ENCODE data around the gene TRAPPC8. TPM values are rescaled to one million over a fixed set of nuclear protein-coding genes. Genes with fewer than 3 reads are reported as not detected.

Gene TRAPPC8
- total RNA-seq, 4 donors from 2014 or later: 15.5 to 38.1 (median 31.2) TPM

GRCh38 chr18:31980863-31981262 lies 37.9 kb upstream of the TRAPPC8 start:
- no peak overlapping the region for H3K4me3 ChIP-seq
- H3K36me3 ChIP-seq: no peaks in the 10 kb centered on the region
- intact Hi-C loops (cut with DNase I): no loop called here
- no peaks in the 10 kb centered on the region for H3K27me3 ChIP-seq
- H3K4me1 ChIP-seq: no peaks in the 10 kb centered on the region
- no peak for DNase-seq
- no peak for TF ChIP-seq CTCF (IDR thresholded peaks at IDR 0.05)
- TF ChIP-seq POLR2A (IDR thresholded peaks at IDR 0.05): no peak
- peaks cover 7 to 18% (median 12%) of the 10 kb centered on the region in 3 donors for H3K9me3 ChIP-seq
- no peak overlapping the region for H3K27ac ChIP-seq

GRCh38 chr18:31979714-31980113 lies 36.8 kb upstream of the TRAPPC8 start:
- Histone ChIP-seq H3K27ac (no peak overlapping the region), H3K9me3 (peaks cover 7 to 25% (median 16%) of the 10 kb centered on the region in 3 donors), H3K36me3 (no peaks in the 10 kb centered on the region), H3K4me1 (no peaks in the 10 kb centered on the region), H3K27me3 (no peaks in the 10 kb centered on the region), H3K4me3 (no peak overlapping the region)
- no peak for TF ChIP-seq POLR2A (IDR thresholded peaks at IDR 0.05)
- no peak for TF ChIP-seq CTCF (IDR thresholded peaks at IDR 0.05)
- intact Hi-C loops (cut with DNase I): no loop called here
- DNase-seq: no peak
- 78 to 90% methylated on average over 2 of the region's 2 CpGs for WGBS, 2 donors

- intact Hi-C loops (cut with DNase I): no loop called here
- TF ChIP-seq CTCF (IDR thresholded peaks at IDR 0.05): no peak
- no peak for TF ChIP-seq POLR2A (IDR thresholded peaks at IDR 0.05)
Observed at GRCh38 chr18:31978616-31979015, 35.7 kb upstream of the TRAPPC8 start.

GRCh38 chr18:31977270-31977872 lies 34.4 kb upstream of the TRAPPC8 start:
- no peak for DNase-seq
- H3K36me3 ChIP-seq: no peaks in the 10 kb centered on the region
- intact Hi-C loops (cut with DNase I): no loop called here
- TF ChIP-seq CTCF (IDR thresholded peaks at IDR 0.05) (peak in 5 of 6 experiments; percentile 41 to 56 (median 45)), POLR2A (IDR thresholded peaks at IDR 0.05) (no peak)
- no peaks in the 10 kb centered on the region for H3K27me3 ChIP-seq
- H3K9me3 ChIP-seq: peaks cover 7 to 49% (median 36%) of the 10 kb centered on the region in 3 donors
- no peak overlapping the region for H3K4me3 ChIP-seq
- H3K27ac ChIP-seq: no peak overlapping the region
- no peaks in the 10 kb centered on the region for H3K4me1 ChIP-seq
- 70 to 76% methylated on average over 9 of the region's 9 CpGs for WGBS, 2 donors

More at GRCh38 chr18:31978616-31979015, 35.7 kb upstream of the TRAPPC8 start:
- Histone ChIP-seq H3K27ac (no peak overlapping the region), H3K4me1 (no peaks in the 10 kb centered on the region), H3K9me3 (peaks cover 7 to 36% (median 27%) of the 10 kb centered on the region in 3 donors), H3K27me3 (no peaks in the 10 kb centered on the region), H3K4me3 (no peak overlapping the region), H3K36me3 (no peaks in the 10 kb centered on the region)
- 84 to 93% methylated on average over 3 to 4 of the region's 5 CpGs for WGBS, 2 donors
- no peak for DNase-seq

DNA sequence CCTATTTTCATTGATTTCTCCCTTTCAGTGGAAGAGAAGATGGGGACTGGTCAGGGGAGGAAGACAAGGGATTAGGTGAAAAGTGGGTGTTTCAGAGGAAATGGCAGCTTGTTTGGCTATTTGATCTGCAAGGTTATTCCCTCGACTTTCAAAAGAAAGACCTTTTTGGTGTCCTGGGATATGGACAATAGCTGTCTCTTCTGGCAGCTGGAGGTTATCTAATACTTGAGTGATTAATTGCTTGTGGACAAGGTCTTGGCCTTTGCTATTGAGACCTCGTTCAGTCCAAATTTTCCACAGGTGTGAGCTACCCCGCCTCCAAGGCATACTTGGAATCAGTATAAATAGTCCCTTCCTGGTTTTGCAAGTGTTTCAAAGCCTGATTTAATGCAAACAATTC lies 33.3 kb upstream of the TRAPPC8 start:
- Histone ChIP-seq H3K27me3 (no peaks in the 10 kb centered on the region), H3K4me3 (no peak overlapping the region), H3K36me3 (no peaks in the 10 kb centered on the region), H3K27ac (no peak overlapping the region), H3K9me3 (peaks cover 7 to 50% (median 36%) of the 10 kb centered on the region in 3 donors), H3K4me1 (no peaks in the 10 kb centered on the region)
- TF ChIP-seq POLR2A (IDR thresholded peaks at IDR 0.05) (no peak), CTCF (IDR thresholded peaks at IDR 0.05) (no peak)
- intact Hi-C loops (cut with DNase I): no loop called here
- DNase-seq: no peak
- WGBS, 2 donors: 44 to 51% methylated on average over 3 of the region's 3 CpGs

Measured in esophagus squamous epithelium (tissue), 5 donors.